B cell (primary cell): ENCODE results near the gene DNAJC3. TPM values are rescaled to one million over a fixed set of nuclear protein-coding genes. Genes with fewer than 3 reads are reported as not detected.

Source experiments
- ATAC-seq: fragments of 200-7000 bp; cut with Tn5 transposase; one replicate; pipeline ENCODE4 v1.10.0; 2021; ENCODE audit warnings: low read depth, mild to moderate bottlenecking, moderate number of reproducible peaks, moderate library complexity
- CTCF ChIA-PET: fragments of 350-600 bp; sonication (Branson Sonifier 250); formaldehyde crosslinking; loops from one replicate; lab custom pipeline; 2021; ENCODE audit warnings: antibody characterized with exemption, inconsistent platforms; lab: Charles Lee
- POLR2A ChIA-PET: fragments of 350-600 bp; sonication (Branson Sonifier 250); formaldehyde crosslinking; loops from one replicate; lab custom pipeline; 2021; ENCODE audit warnings: antibody characterized with exemption; lab: Charles Lee
- DNase-seq: peaks from one replicate; pipeline ENCODE4 v3.0.0; 2013
- H2AFZ ChIP-seq: 2 replicates; pipeline ENCODE4 v1.6.1; 2012; ENCODE audit warnings: mild to moderate bottlenecking, low read depth, low read length; ENCODE audit not compliant: insufficient read depth, poor library complexity, severe bottlenecking
- H3K27ac ChIP-seq, 2 donors: 1 replicate in 1 of 2; 2 replicates in 1 of 2; pipeline ENCODE4 v1.5.1; 2012 to 2013; ENCODE audit warnings: low read length in 2 of 2, mild to moderate bottlenecking in 2 of 2, moderate library complexity in 1 of 2
- H3K27me3 ChIP-seq, 4 experiments: fragments of 200-600 bp in 1 of 4; sonication (generic) in 1 of 4; replicated peaks in 1 of 4; 1 replicate in 2 of 4; 2 replicates in 2 of 4; pipeline versions ENCODE4 v1.6.1 to v1.7.0; 2013 to 2016; ENCODE audit warnings: low read length in 3 of 4, mild to moderate bottlenecking in 2 of 4, mixed read lengths in 1 of 4, moderate library complexity in 1 of 4; ENCODE audit not compliant: insufficient read depth in 4 of 4, control insufficient read depth in 3 of 4; ENCODE audit errors: control extremely low read depth in 1 of 4
- H3K36me3 ChIP-seq, 2 experiments: replicated peaks in 1 of 2; 1 replicate in 1 of 2; 2 replicates in 1 of 2; pipeline versions ENCODE4 v1.6.1 to v1.7.1; 2013; ENCODE audit warnings: low read length in 1 of 2; ENCODE audit not compliant: insufficient read depth in 2 of 2, control insufficient read depth in 1 of 2; ENCODE audit errors: control extremely low read depth in 1 of 2, extremely low read depth in 1 of 2
- H3K4me1 ChIP-seq, 2 donors: fragments of 200-600 bp in 1 of 2; sonication (generic) in 1 of 2; 1 replicate in 1 of 2; 2 replicates in 1 of 2; pipeline versions ENCODE4 v1.5.1 to v1.6.1; 2013 to 2017; ENCODE audit warnings: low read length in 2 of 2; ENCODE audit not compliant: control insufficient read depth in 2 of 2, insufficient read depth in 2 of 2
- H3K4me2 ChIP-seq: replicated peaks from 2 replicates; pipeline ENCODE3; 2012; ENCODE audit warnings: mild to moderate bottlenecking, low read depth, low read length; ENCODE audit not compliant: poor library complexity, severe bottlenecking
- H3K4me3 ChIP-seq, 5 experiments: fragments of 200-600 bp in 1 of 5; sonication (generic) in 1 of 5; 1 replicate in 3 of 5; 2 replicates in 2 of 5; pipeline versions ENCODE4 v1.5.1 to v1.7.0; 2011 to 2016; ENCODE audit warnings: low read length in 4 of 5, mild to moderate bottlenecking in 4 of 5, low read depth in 2 of 5, control low read depth in 1 of 5, moderate library complexity in 1 of 5; ENCODE audit not compliant: insufficient read depth in 1 of 5; ENCODE audit errors: control extremely low read depth in 1 of 5, extremely low read depth in 1 of 5
- H3K79me2 ChIP-seq: fragments of 200-600 bp; sonication (generic); one replicate; pipeline ENCODE4 v1.6.0; 2016; ENCODE audit warnings: low read length; ENCODE audit not compliant: control insufficient read depth, insufficient read depth
- H3K9ac ChIP-seq: fragments of 200-600 bp; sonication (generic); 2 replicates; pipeline ENCODE4 v1.6.1; 2017; ENCODE audit warnings: mild to moderate bottlenecking, low read length, moderate library complexity
- H3K9me3 ChIP-seq, 3 donors: one replicate each; pipeline versions ENCODE4 v1.6.1 to v1.7.1; 2013; ENCODE audit warnings: low read length in 2 of 3; ENCODE audit not compliant: control insufficient read depth in 2 of 3, insufficient read depth in 1 of 3; ENCODE audit errors: control extremely low read depth in 1 of 3
- H4K20me1 ChIP-seq: 2 replicates; pipeline ENCODE4 v1.6.0; 2012; ENCODE audit warnings: mild to moderate bottlenecking, low read length; ENCODE audit not compliant: insufficient read depth, control insufficient read depth, poor library complexity, severe bottlenecking
- H3K27ac Mint-ChIP-seq: one replicate; pipeline ENCODE4 v1.8.0; 2021; ENCODE audit warnings: mixed read lengths
- H3K27me3 Mint-ChIP-seq: one replicate; pipeline ENCODE4 v1.8.0; 2021; ENCODE audit warnings: mixed read lengths
- H3K4me1 Mint-ChIP-seq: one replicate; pipeline ENCODE4 v1.8.0; 2021; ENCODE audit warnings: mixed read lengths
- H3K4me3 Mint-ChIP-seq: one replicate; pipeline ENCODE4 v1.8.0; 2021; ENCODE audit warnings: mixed read lengths
- H3K9me3 Mint-ChIP-seq: one replicate; pipeline ENCODE4 v1.8.0; 2022; ENCODE audit warnings: mixed read lengths; ENCODE audit not compliant: insufficient read depth
- CTCF ChIP-seq: fragments of 200-600 bp; IDR thresholded peaks from one replicate; pipeline ENCODE4 v1.8.0; 2022; ENCODE audit warnings: antibody characterized with exemption, mild to moderate bottlenecking
- EZH2 ChIP-seq: IDR thresholded peaks from 2 replicates; pipeline ENCODE4 v1.6.1; 2012; ENCODE audit warnings: borderline replicate concordance, low read depth, mild to moderate bottlenecking, moderate library complexity, low read length; ENCODE audit not compliant: insufficient read depth, poor library complexity, severe bottlenecking
- WGBS: methylation state at CpG from one replicate; pipeline ENCODE4 v1.1.5; 2013; ENCODE audit warnings: missing lambda C conversion rate; ENCODE audit not compliant: insufficient coverage; 5-methylcytosine and 5-hydroxymethylcytosine counted together
- intact Hi-C: fragments of 100-400 bp; cut with micrococcal nuclease; formaldehyde crosslinking; loops from one replicate; pipeline ENCODE4 v1.10.0; 2022
- polyA plus RNA-seq: library from polyadenylated mRNA; depleted of rRNA; stranded (reverse); fragments of >200 nt; gene quantifications from 2 replicates; pipeline ENCODE4 v1.2.3, GENCODE V29; 2012
- total RNA-seq, 2 donors: library from RNA; stranded (reverse); fragments of 120-200 nt in 1 of 2; gene quantifications; 1 replicate in 1 of 2; 2 replicates in 1 of 2; pipeline versions ENCODE4 v1.2.3 to v1.2.4, GENCODE V29; 2013 to 2022

Gene DNAJC3
- total and polyA plus RNA-seq, 2 donors (not counting 1 experiment from before 2014, with no cell fraction given), result 2.8 to 12.1 TPM

GRCh38 chr13:95706356-95706755 lies 29.4 kb downstream of the DNAJC3 start:
- H4K20me1 ChIP-seq, result peaks cover 20% of the 10 kb centered on the region
- ChIA-PET POLR2A (no interaction called here), CTCF (interaction anchor here (1.4 to 2.0 kb wide), 2 partner anchors 45 to 128 kb away, joined by 4 to 6 read pairs; no protein-coding TSS in a partner anchor)
- DNase-seq (no peak), ATAC-seq (no peak)
- peak overlapping the region; percentile 4 for H3K27ac Mint-ChIP-seq
- H3K9me3 Mint-ChIP-seq, result no peaks in the 10 kb centered on the region
- TF ChIP-seq CTCF (no peak), EZH2 (no peak)
- H3K4me3 ChIP-seq, result no peak overlapping the region
- peaks cover 52% of the 10 kb centered on the region for H3K4me1 Mint-ChIP-seq
- H3K27me3 Mint-ChIP-seq, result no peaks in the 10 kb centered on the region
- H3K4me2 ChIP-seq, result peak overlapping the region; percentile 34
- no peak overlapping the region for H3K9ac ChIP-seq
- H3K36me3 ChIP-seq, result peaks cover 0 to 3% of the 10 kb centered on the region in 2 experiments
- H3K4me1 ChIP-seq, result peaks cover 29% of the 10 kb centered on the region in 2 donors
- peak overlapping the region in 1 of 2 donors; percentile 10 for H3K27ac ChIP-seq
- no peak overlapping the region for H2AFZ ChIP-seq
- peaks cover 34% of the 10 kb centered on the region for H3K79me2 ChIP-seq
- H3K9me3 ChIP-seq, result no peaks in the 10 kb centered on the region
- WGBS, result no CpG with 5 or more reads among the region's 1 CpG
- H3K27me3 ChIP-seq, result no peaks in the 10 kb centered on the region
- intact Hi-C loops, result no loop called here
- no peak overlapping the region for H3K4me3 Mint-ChIP-seq

GRCh38 chr13:95707035-95707434 lies 30.1 kb downstream of the DNAJC3 start:
- no peaks in the 10 kb centered on the region for H3K27me3 Mint-ChIP-seq
- H2AFZ ChIP-seq, result no peak overlapping the region
- DNase-seq (peak; percentile 10), ATAC-seq (peak; percentile 43)
- H3K4me1 Mint-ChIP-seq, result peaks cover 49% of the 10 kb centered on the region
- no peaks in the 10 kb centered on the region for H3K9me3 Mint-ChIP-seq
- 69% methylated on average over 3 of the region's 4 CpGs for WGBS
- H3K4me3 ChIP-seq, result no peak overlapping the region
- peaks cover 19% of the 10 kb centered on the region for H4K20me1 ChIP-seq
- no peaks in the 10 kb centered on the region for H3K27me3 ChIP-seq
- no peaks in the 10 kb centered on the region for H3K9me3 ChIP-seq
- POLR2A ChIA-PET, result interaction anchor here (0.6 kb wide), 1 partner anchor 57 kb away, joined by 3 read pairs; no protein-coding TSS in a partner anchor
- H3K79me2 ChIP-seq, result peaks cover 32% of the 10 kb centered on the region
- H3K4me3 Mint-ChIP-seq, result peak overlapping the region; percentile 14
- peaks cover 29% of the 10 kb centered on the region in 2 donors for H3K4me1 ChIP-seq
- CTCF ChIA-PET, result interaction anchor here (1.4 kb wide), 1 partner anchor 46 kb away, joined by 6 read pairs; no protein-coding TSS in a partner anchor
- H3K4me2 ChIP-seq, result peak overlapping the region; percentile 34
- no peak overlapping the region for H3K9ac ChIP-seq
- intact Hi-C loops, result no loop called here
- peak overlapping the region; percentile 50 to 76 for H3K27ac ChIP-seq
- H3K36me3 ChIP-seq, result peaks cover 0 to 7% of the 10 kb centered on the region in 2 experiments
- H3K27ac Mint-ChIP-seq, result peak overlapping the region; percentile 87
- TF ChIP-seq EZH2 (no peak), CTCF (no peak)
